Adrenal gland (tissue), 12 donors: ENCODE data around the gene ZNF625. TPM values are rescaled to one million over a fixed set of nuclear protein-coding genes. Genes with fewer than 3 reads are reported as not detected.

Experiments
- DNase-seq, 7 donors: peaks; one replicate each; pipeline ENCODE4 v3.0.0-alpha.2; 2019 to 2020
- H3K27ac ChIP-seq, 5 donors: fragments of 200-600 bp; sonication (generic) in 4 of 5; 1 replicate in 3 of 5; 2 replicates in 2 of 5; pipeline versions ENCODE4 v1.5.1 to v1.8.0; 2016 to 2020; ENCODE audit warnings: mild to moderate bottlenecking in 1 of 5
- H3K27me3 ChIP-seq: fragments of 200-600 bp; 2 replicates; pipeline ENCODE4 v1.8.0; 2021
- H3K36me3 ChIP-seq, 2 donors: fragments of 200-600 bp; replicated peaks in 1 of 2; 1 replicate in 1 of 2; 2 replicates in 1 of 2; pipeline versions ENCODE4 v1.5.1 to v1.8.0; 2018 to 2022
- H3K4me1 ChIP-seq, 2 donors: fragments of 200-600 bp; replicated peaks in 1 of 2; 1 replicate in 1 of 2; 2 replicates in 1 of 2; pipeline versions ENCODE4 v1.5.1 to v1.8.0; 2018 to 2021
- H3K4me3 ChIP-seq, 4 donors: fragments of 200-600 bp; sonication (generic) in 3 of 4; one replicate each; pipeline ENCODE4 v1.5.1; 2016 to 2018
- H3K9me3 ChIP-seq, 3 donors: fragments of 200-600 bp; sonication (generic) in 1 of 3; replicated peaks in 1 of 3; 1 replicate in 2 of 3; 2 replicates in 1 of 3; pipeline versions ENCODE4 v1.5.1 to v1.8.0; 2016 to 2021
- POLR2A ChIP-seq, 2 donors: fragments of 450-650 bp; IDR thresholded peaks; one replicate each; pipeline ENCODE4 v1.6.1; 2017; ENCODE audit warnings: antibody characterized with exemption in 2 of 2, mild to moderate bottlenecking in 2 of 2, moderate library complexity in 1 of 2
- WGBS, 4 donors: extraction: QIAGEN DNeasy Blood & Tissue Kit in 2 of 4; methylation state at CpG; one replicate each; pipeline versions ENCODE4 v1.1.5 to v1.1.7; 2013 to 2017; 5-methylcytosine and 5-hydroxymethylcytosine counted together
- intact Hi-C, 2 donors: fragments of 100-400 bp; cut with DNase I; formaldehyde crosslinking; loops; one replicate each; pipeline versions ENCODE4 v1.14.1 to v1.15.0; 2022 to 2023
- polyA plus RNA-seq, 3 donors: library from polyadenylated mRNA; stranded (reverse); fragments of 200-250 nt in 2 of 3; fragments of 350-450 nt in 1 of 3; fragmentation: Illumina TruSeq in 1 of 3; extraction: RNeasy Lipid Tissue Mini Kit (QIAGEN cat#74804) in 1 of 3; gene quantifications; one replicate each; pipeline ENCODE4 v1.2.3, GENCODE V29; 2013 to 2014
- total RNA-seq, 9 donors: library from RNA; depleted of rRNA in 4 of 9; stranded (reverse); fragments of >200 nt in 4 of 9; fragments of 120-200 nt in 1 of 9; fragmentation: NEBNext Ultra II Directional in 1 of 9; extraction: Animal tissue kit (Norgen Biotek cat#: 25700) in 1 of 9; gene quantifications; one replicate each; pipeline versions ENCODE4 v1.1.0 to v1.2.4, GENCODE V29; 2013 to 2023
- TF ChIP-seq, protein P1 (sequence below), 6 experiments: fragments of 450-650 bp in 4 of 6; fragments of 200-600 bp in 2 of 6; sonication (generic) in 1 of 6; IDR thresholded peaks; 1 replicate in 5 of 6; 2 replicates in 1 of 6; pipeline versions ENCODE4 v1.5.1 to v1.8.0; 2016 to 2021; ENCODE audit warnings: antibody characterized with exemption in 6 of 6, mild to moderate bottlenecking in 2 of 6, moderate library complexity in 1 of 6
- donor health status: healthy with polysubstance abuse.
- donor health status: Bipolar disorder and iron deficiency.
- donor health status: DM: yes; HTN: yes; CAD: no.
- donor health status: DM: no; HTN: no; CAD: no.
- donor health status: DM: no; HTN: no; CAD: no.
- donor health status: DM: yes; HTN: yes; CAD: no.

The ZNF625 gene
- total and polyA plus RNA-seq, 12 donors: 1.7 to 14.1 (median 8.0) TPM

DNA sequence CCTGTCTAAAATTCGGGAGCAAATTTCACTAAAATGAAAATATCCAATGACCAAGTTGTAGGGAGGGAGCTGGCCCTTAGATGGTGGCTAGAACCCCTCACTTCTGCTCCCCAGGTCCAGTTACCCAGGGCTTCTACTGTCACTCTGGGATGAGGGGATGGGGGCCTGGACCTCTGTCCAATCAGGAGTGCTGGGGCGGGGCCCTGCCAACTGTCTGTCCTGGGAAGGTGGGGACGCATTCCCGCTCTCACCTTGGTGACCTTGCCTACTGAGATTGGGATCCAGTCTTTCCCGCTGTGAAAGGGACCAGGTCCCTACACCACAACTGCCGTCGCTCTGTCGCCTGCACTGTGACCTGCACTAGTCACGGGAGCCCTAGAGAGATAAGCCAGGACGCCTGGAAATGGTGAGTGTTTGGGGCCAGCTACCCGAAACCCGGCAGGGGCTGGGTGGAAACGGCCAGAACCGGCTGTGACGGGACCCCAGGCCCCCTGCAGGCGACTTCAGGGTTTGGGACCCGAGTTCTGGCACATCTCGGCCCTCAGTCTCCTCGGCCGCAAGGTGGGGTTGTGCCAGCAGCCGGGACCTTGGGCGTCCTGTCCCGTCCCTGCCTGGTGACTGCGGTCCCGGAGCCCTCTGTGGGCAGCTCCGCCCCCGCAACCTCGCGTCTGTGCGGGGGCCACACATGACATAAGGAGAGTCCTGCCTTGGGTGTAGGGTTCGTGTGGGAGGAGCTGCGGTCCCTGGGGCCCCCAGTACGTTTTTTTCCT lies 39.1 kb downstream of the ZNF625 start:
- no peak overlapping the region for H3K27ac ChIP-seq
- no peaks in the 10 kb centered on the region for H3K4me1 ChIP-seq
- H3K36me3 ChIP-seq: no peaks in the 10 kb centered on the region
- WGBS, 4 donors: 78 to 89% (median 83%) methylated on average over 10 to 33 of the region's 33 CpGs
- no peaks in the 10 kb centered on the region for H3K27me3 ChIP-seq
- no peak for DNase-seq
- H3K9me3 ChIP-seq: no peaks in the 10 kb centered on the region
- H3K4me3 ChIP-seq: no peak overlapping the region
- TF ChIP-seq POLR2A (IDR thresholded peaks at IDR 0.05): no peak
- TF ChIP-seq, protein P1, sequence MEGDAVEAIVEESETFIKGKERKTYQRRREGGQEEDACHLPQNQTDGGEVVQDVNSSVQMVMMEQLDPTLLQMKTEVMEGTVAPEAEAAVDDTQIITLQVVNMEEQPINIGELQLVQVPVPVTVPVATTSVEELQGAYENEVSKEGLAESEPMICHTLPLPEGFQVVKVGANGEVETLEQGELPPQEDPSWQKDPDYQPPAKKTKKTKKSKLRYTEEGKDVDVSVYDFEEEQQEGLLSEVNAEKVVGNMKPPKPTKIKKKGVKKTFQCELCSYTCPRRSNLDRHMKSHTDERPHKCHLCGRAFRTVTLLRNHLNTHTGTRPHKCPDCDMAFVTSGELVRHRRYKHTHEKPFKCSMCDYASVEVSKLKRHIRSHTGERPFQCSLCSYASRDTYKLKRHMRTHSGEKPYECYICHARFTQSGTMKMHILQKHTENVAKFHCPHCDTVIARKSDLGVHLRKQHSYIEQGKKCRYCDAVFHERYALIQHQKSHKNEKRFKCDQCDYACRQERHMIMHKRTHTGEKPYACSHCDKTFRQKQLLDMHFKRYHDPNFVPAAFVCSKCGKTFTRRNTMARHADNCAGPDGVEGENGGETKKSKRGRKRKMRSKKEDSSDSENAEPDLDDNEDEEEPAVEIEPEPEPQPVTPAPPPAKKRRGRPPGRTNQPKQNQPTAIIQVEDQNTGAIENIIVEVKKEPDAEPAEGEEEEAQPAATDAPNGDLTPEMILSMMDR (IDR thresholded peaks at IDR 0.05): no peak
- intact Hi-C loops: no loop called here

DNA sequence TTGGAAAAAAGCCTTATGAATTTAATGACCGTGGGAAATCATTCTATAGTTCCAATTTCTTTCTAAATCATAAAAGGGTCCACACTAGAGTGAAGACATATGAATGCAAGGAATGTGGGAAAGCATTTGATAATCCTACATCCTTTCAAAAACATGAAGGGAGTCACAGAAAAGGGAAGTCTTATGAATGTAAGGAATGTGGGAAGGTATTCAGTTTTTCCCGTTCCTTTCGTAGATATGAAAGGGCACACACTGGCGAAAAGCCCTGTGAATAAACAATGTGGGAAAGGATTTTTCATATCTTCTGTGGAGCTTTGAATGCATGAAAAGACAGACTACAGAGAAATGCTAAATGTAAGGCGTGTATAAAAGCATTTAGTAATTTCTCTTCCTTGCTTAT lies 43.4 kb downstream of the ZNF625 start:
- 92 to 95% (median 94%) methylated on average over 5 of the region's 5 CpGs for WGBS, 4 donors
- TF ChIP-seq, protein P1 (IDR thresholded peaks at IDR 0.05): no peak
- no peak for TF ChIP-seq POLR2A (IDR thresholded peaks at IDR 0.05)
- H3K9me3 ChIP-seq: no peaks in the 10 kb centered on the region
- no peaks in the 10 kb centered on the region for H3K4me1 ChIP-seq
- intact Hi-C loops: no loop called here
- H3K27me3 ChIP-seq: no peaks in the 10 kb centered on the region
- no peaks in the 10 kb centered on the region for H3K36me3 ChIP-seq
- no peak overlapping the region for H3K4me3 ChIP-seq
- no peak overlapping the region for H3K27ac ChIP-seq
- no peak for DNase-seq

DNA sequence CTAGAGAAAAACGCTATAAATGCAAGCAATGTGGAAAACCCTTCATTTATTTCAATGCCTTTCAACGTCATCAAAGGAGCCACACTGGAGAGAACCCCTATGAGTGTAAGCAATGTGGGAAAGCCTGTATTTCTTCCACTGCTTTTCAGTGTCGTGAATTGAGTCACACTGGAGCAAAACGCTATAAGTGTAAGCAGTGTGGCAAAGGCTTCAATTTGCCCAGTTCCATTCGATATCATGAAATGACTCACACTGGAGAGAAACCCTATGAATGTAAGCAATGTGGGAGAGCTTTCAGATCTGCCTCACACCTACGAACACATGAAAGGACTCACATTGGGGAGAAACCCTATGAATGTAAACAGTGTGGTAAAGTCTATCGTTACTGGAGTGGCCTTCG lies 43.8 kb downstream of the ZNF625 start:
- H3K27ac ChIP-seq: no peak overlapping the region
- no peaks in the 10 kb centered on the region for H3K4me1 ChIP-seq
- TF ChIP-seq, protein P1 (IDR thresholded peaks at IDR 0.05): no peak
- no peak for TF ChIP-seq POLR2A (IDR thresholded peaks at IDR 0.05)
- no peak overlapping the region for H3K4me3 ChIP-seq
- no peaks in the 10 kb centered on the region for H3K9me3 ChIP-seq
- DNase-seq: no peak
- no peaks in the 10 kb centered on the region for H3K27me3 ChIP-seq
- WGBS, 4 donors: 85 to 97% (median 94%) methylated on average over 8 of the region's 8 CpGs
- H3K36me3 ChIP-seq: no peaks in the 10 kb centered on the region
- intact Hi-C loops: no loop called here

GRCh38 chr19:12111943-12112637 lies 44.4 kb downstream of the ZNF625 start:
- TF ChIP-seq, protein P1 (IDR thresholded peaks at IDR 0.05): no peak
- TF ChIP-seq POLR2A (IDR thresholded peaks at IDR 0.05): no peak
- intact Hi-C loops: no loop called here
- no peak overlapping the region for H3K4me3 ChIP-seq
- H3K9me3 ChIP-seq: no peaks in the 10 kb centered on the region
- 92 to 98% (median 95%) methylated on average over 8 of the region's 8 CpGs for WGBS, 4 donors
- H3K4me1 ChIP-seq: no peaks in the 10 kb centered on the region
- H3K27me3 ChIP-seq: no peaks in the 10 kb centered on the region
- DNase-seq: no peak
- H3K36me3 ChIP-seq: no peaks in the 10 kb centered on the region
- H3K27ac ChIP-seq: no peak overlapping the region
